GM20000 (cell line): ENCODE data around the gene HNRNPC.

Experiments
- DNase-seq: peaks from one replicate; pipeline ENCODE4 v3.0.0; 2012; ENCODE audit warnings: low spot score
- CTCF ChIP-seq: IDR thresholded peaks from 2 replicates; pipeline ENCODE4 v1.5.1; 2012; ENCODE audit warnings: mild to moderate bottlenecking, control low read depth; ENCODE audit errors: extremely low read depth, missing control alignments

Gene HNRNPC

DNA sequence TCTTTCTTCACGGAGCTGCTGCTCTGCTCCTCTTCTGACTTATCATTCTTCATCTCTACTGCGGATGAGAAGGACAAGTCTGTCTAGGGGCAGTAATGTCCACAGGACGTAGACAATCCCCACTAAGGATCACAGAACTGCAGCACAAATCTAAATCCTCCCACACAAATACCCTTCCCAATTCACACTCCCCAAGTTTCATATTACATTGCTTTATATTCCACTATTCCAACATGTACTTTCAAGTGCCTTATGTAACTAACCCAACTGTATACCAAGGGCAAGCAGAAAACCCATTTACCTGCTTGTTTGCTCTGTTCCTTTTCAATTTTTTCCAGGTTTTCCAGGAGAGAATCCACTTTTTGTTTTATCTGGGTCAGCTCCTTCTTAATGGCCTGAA is 57.7 kb downstream of the HNRNPC start:
- no peak for TF ChIP-seq CTCF
- DNase-seq = no peak

- no peak for DNase-seq
- no peak for TF ChIP-seq CTCF
Measured at GRCh38 chr14:21210023-21210422, 59.2 kb downstream of the HNRNPC start.

- no peak for DNase-seq
- TF ChIP-seq CTCF = no peak
Measured at GRCh38 chr14:21209185-21209584, 60.1 kb downstream of the HNRNPC start.

- no peak for TF ChIP-seq CTCF
- no peak for DNase-seq
Measured at GRCh38 chr14:21208554-21208953, 60.7 kb downstream of the HNRNPC start.

DNA sequence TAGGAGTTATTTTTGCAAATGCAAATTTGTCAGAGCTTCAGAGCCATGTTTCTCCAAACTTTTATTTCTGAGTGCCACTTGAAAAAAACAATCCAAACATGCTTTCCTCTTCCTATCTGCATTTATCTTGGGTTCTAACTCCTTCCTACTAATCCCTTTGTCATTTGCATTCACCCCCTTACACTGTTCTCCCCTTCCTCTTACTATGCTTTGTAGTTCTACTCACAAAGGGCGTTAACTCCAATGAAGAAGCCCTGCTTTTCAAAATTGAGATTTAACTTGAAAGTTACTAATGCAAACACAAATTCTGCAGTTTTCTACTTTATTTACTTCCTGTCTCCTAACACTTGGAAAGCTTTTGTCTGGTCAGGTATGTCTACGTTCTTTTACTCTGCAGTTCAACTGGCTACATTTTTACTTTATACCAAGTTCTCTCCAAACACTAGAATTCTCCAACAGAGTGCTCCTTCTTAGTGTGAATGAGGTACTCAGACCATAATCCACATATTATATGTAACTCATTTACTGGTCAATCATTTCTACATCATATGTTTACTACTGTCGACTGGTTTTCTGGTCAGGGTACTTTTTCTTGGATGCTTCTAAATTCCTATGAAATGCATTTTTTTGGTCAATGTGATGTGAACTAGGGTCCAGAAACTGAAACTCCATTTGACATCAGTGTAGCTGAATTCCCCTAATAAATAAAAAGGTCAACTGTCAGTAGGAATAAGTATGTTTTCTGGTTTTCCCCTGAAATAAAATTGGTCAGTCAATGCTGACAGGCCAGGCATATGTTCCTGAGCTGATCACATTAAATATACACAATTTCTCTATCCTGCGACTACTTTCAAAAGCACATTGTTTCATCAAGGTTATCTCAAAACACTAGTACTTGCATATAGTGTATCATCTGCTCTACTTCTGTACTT is 62.2 kb downstream of the HNRNPC start:
- TF ChIP-seq CTCF = no peak
- no peak for DNase-seq

DNA sequence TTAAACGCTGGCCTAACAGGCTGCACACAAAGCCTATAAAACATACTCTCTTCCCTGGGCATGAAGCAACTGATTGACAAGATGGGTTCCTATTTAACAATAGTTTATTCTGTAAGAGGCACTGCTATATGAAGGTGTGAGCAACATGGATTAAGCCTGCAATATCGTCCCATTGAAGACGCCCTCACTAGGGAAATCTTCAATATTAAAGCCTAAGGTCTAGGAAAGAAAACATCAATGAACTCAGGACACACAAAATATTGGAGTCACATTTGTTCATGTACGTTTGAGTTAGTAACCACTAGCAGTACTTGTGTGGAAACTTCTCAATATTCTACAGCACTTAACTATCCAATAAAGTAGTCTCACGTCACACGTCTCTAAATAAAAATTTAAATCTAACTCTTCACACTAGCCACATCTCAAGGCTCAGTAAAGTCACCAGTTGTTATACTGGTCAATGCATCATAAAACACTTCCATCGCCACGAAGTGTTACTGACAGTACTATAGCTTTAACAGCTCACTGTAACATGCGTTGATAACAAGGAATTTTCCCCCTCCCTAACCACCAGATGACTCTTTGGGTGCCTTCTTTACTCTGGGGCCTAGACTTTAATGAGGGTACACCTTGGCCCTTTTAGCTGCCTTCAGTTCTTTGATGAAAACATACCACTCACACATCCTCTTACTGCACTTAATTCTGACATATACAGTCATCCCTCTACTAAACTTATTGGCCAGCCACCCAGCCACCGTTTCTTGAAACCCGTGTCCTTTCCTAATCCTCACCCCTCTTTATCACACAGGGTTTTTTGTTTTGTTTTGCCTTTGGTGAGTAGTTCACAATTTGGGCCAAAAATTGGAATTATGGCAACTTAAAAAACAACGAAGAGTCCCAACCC is 63.3 kb downstream of the HNRNPC start:
- no peak for DNase-seq
- TF ChIP-seq CTCF = no peak

DNA sequence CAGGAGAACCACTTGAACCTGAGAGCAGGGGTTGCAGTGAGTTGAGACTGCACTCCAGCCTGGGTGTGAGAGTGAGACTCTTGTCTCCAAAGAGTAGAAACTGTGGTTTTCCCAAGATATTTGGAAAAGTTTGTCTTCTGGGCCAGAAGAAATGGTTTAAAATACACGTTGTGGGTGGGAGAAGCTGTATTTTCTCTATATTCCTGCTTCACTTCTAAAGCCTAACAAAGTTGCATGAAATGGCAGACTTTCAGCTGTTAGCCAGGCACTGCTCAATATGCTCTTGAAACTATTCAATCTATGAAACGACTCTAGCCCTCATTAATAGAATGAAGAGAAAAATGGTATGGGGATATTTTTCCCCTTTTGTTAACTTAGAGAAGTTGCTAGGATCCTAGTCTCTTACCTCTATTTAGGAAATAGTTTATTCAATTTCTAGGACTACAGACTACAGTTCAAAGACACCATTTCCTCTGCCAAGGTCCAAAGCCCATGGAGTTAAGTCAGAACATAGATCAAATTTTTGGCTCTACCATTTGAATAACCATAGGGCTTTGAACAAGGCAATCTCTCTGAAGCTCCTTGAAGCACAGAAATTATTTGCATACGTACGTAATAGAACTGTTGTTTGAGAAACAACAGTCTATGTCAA is 64.1 kb downstream of the HNRNPC start:
- no peak for DNase-seq
- no peak for TF ChIP-seq CTCF
